ENCODE results near the gene SPRY1.

The SPRY1 gene

GRCh38 chr4:123443401-123444289 is 47.0 kb downstream of the SPRY1 start:
- no peak for DNase-seq (ENCODE audit: low read depth)

GRCh38 chr4:123444290-123444731 is 47.7 kb downstream of the SPRY1 start:
- DNase-seq (ENCODE audit: low read depth) = no peak

GRCh38 chr4:123446865-123447474 is 50.4 kb downstream of the SPRY1 start:
- no peak for DNase-seq (ENCODE audit: low read depth)

- no peak for DNase-seq (ENCODE audit: low read depth)
Observed at GRCh38 chr4:123449362-123449761, 52.8 kb downstream of the SPRY1 start.

GRCh38 chr4:123449780-123450179 is 53.2 kb downstream of the SPRY1 start:
- DNase-seq (ENCODE audit: low read depth) = no peak

- DNase-seq (ENCODE audit: low read depth) = no peak
Observed at GRCh38 chr4:123450393-123450792, 53.8 kb downstream of the SPRY1 start.

GRCh38 chr4:123452616-123453015 is 56.0 kb downstream of the SPRY1 start:
- DNase-seq (ENCODE audit: low read depth) = no peak

GRCh38 chr4:123453061-123453680 is 56.6 kb downstream of the SPRY1 start:
- DNase-seq (ENCODE audit: low read depth) = no peak
